HCT116 (cell line): ENCODE measurements around the gene GNAI1. TPM values are rescaled to one million over a fixed set of nuclear protein-coding genes. Genes with fewer than 3 reads are reported as not detected.

ENCODE experiments used
- ATAC-seq: fragments of 200-7000 bp; cut with Tn5 transposase; 2 replicates; pipeline ENCODE4 v1.9.1; 2020; ENCODE audit warnings: mild to moderate bottlenecking, moderate library complexity
- BruUV-seq: library from RNA; stranded (reverse); fragments of 400-500 nt; replicated peaks from 2 replicates; lab custom pipeline; 2021; lab: Mats Ljungman, UMichigan
- CTCF ChIA-PET: fragments of 300-600 bp; sonication (Branson Sonifier 250); formaldehyde crosslinking; loops from one replicate; lab custom pipeline; 2021; ENCODE audit warnings: antibody characterized with exemption; lab: Charles Lee
- POLR2A ChIA-PET: fragments of 300-600, 350-600 bp; sonication (Branson Sonifier 250); formaldehyde crosslinking; loops from one replicate; lab custom pipeline; 2021; ENCODE audit warnings: antibody characterized with exemption; lab: Charles Lee
- RAD21 ChIA-PET, 2 experiments: fragments of 300-600 bp; sonication (Branson Sonifier 250); formaldehyde crosslinking; loops; one replicate each; lab custom pipeline; 2023; ENCODE audit warnings: low total read pairs in 2 of 2; ENCODE audit not compliant: uncharacterized antibody in 2 of 2, unreplicated experiment in 2 of 2, low non-redundant PET in 1 of 2; lab: Charles Lee
- DNase-seq: peaks from one replicate; pipeline ENCODE4 v3.0.0-alpha.2; 2010; ENCODE audit warnings: low read depth, low spot score
- H2AFZ ChIP-seq: fragments of 200-600 bp; shearing (Covaris generic), sonication (generic); 2 replicates; pipeline ENCODE4 v1.6.1; 2017; ENCODE audit warnings: low read depth, mixed run types, mixed read lengths, antibody characterized with exemption, low read length; ENCODE audit not compliant: poor library complexity, severe bottlenecking
- H3K27ac ChIP-seq: 2 replicates; pipeline ENCODE4 v1.5.1; 2012; ENCODE audit warnings: low read depth, low read length
- H3K27me3 ChIP-seq: fragments of 200-600 bp; sonication (generic); 2 replicates; pipeline ENCODE4 v1.6.1; 2016; ENCODE audit warnings: mixed run types, low read length, mixed read lengths; ENCODE audit not compliant: insufficient read depth
- H3K36me3 ChIP-seq, 2 experiments: fragments of 200-500 bp in 1 of 2; fragments of 200-600 bp in 1 of 2; sonication (Bioruptor generic) in 1 of 2; sonication (generic) in 1 of 2; 2 replicates each; pipeline versions ENCODE4 v1.5.1 to v1.6.1; 2014 to 2016; ENCODE audit warnings: low read length in 2 of 2, inconsistent platforms in 1 of 2, mixed read lengths in 1 of 2, mixed run types in 1 of 2; ENCODE audit not compliant: insufficient read depth in 2 of 2, control insufficient read depth in 1 of 2
- H3K4me1 ChIP-seq, 2 experiments: fragments of 200-600 bp in 1 of 2; sonication (generic) in 1 of 2; 2 replicates each; pipeline versions ENCODE4 v1.5.1 to v1.6.1; 2012 to 2017; ENCODE audit warnings: low read length in 2 of 2, inconsistent platforms in 1 of 2, mild to moderate bottlenecking in 1 of 2, mixed read lengths in 1 of 2, mixed run types in 1 of 2, moderate library complexity in 1 of 2; ENCODE audit not compliant: insufficient read depth in 2 of 2, control insufficient read depth in 1 of 2
- H3K4me2 ChIP-seq: fragments of 200-600 bp; sonication (generic); 2 replicates; pipeline ENCODE4 v1.6.1; 2017; ENCODE audit warnings: mixed run types, low read length, mixed read lengths
- H3K4me3 ChIP-seq, 2 experiments: fragments of 200-600 bp in 1 of 2; sonication (generic) in 1 of 2; replicated peaks in 1 of 2; 2 replicates each; pipeline ENCODE4 v1.5.1; 2011 to 2016; ENCODE audit warnings: low read length in 2 of 2, control low read depth in 1 of 2, low read depth in 1 of 2, mild to moderate bottlenecking in 1 of 2, mixed read lengths in 1 of 2, mixed run types in 1 of 2
- H3K79me2 ChIP-seq: fragments of 200-600 bp; sonication (generic); 2 replicates; pipeline ENCODE4 v1.6.1; 2017; ENCODE audit warnings: mild to moderate bottlenecking, mixed run types, low read length, moderate library complexity, mixed read lengths; ENCODE audit not compliant: insufficient read depth
- H3K9ac ChIP-seq: fragments of 200-600 bp; sonication (generic); 2 replicates; pipeline ENCODE4 v1.6.1; 2016; ENCODE audit warnings: low read length, mixed read lengths
- H3K9me2 ChIP-seq: fragments of 200-600 bp; sonication (generic), shearing (Covaris generic); 2 replicates; pipeline ENCODE4 v1.6.1; 2017; ENCODE audit warnings: mixed run types, mild to moderate bottlenecking, moderate library complexity; ENCODE audit not compliant: insufficient read depth
- H3K9me3 ChIP-seq, 2 experiments: fragments of 200-500 bp in 1 of 2; fragments of 200-600 bp in 1 of 2; sonication (Bioruptor generic) in 1 of 2; sonication (generic) in 1 of 2; 2 replicates each; pipeline ENCODE4 v1.6.1; 2014 to 2017; ENCODE audit warnings: low read length in 2 of 2, mixed read lengths in 2 of 2, inconsistent platforms in 1 of 2, low read depth in 1 of 2, mild to moderate bottlenecking in 1 of 2, mixed run types in 1 of 2, moderate library complexity in 1 of 2; ENCODE audit not compliant: control insufficient read depth in 1 of 2, insufficient read depth in 1 of 2
- H4K20me1 ChIP-seq: fragments of 200-600 bp; sonication (generic), shearing (Covaris generic); 2 replicates; pipeline ENCODE4 v1.6.1; 2017; ENCODE audit warnings: mixed run types, mild to moderate bottlenecking, moderate library complexity; ENCODE audit not compliant: insufficient read depth
- CBX3 ChIP-seq: IDR thresholded peaks from 2 replicates; pipeline ENCODE4 v1.6.1; 2012; ENCODE audit warnings: low read depth
- EGR1 ChIP-seq: IDR thresholded peaks from 2 replicates; pipeline ENCODE4 v1.6.1; 2012; ENCODE audit warnings: low read depth
- EZH2 ChIP-seq: fragments of 200-600 bp; sonication (generic); IDR thresholded peaks from 2 replicates; pipeline ENCODE4 v1.6.1; 2017; ENCODE audit warnings: antibody characterized with exemption, mixed run types
- EZH2phosphoT487 ChIP-seq: fragments of 200-600 bp; IDR thresholded peaks from 2 replicates; pipeline ENCODE4 v1.6.1; 2018; ENCODE audit warnings: antibody characterized with exemption, borderline replicate concordance
- FOSL1 ChIP-seq: IDR thresholded peaks from 2 replicates; pipeline ENCODE4 v1.6.1; 2012; ENCODE audit warnings: low read depth
- POLR2AphosphoS5 ChIP-seq: IDR thresholded peaks from 2 replicates; pipeline ENCODE4 v1.6.1; 2011; ENCODE audit warnings: mild to moderate bottlenecking, low read depth, low read length, moderate library complexity
- SP1 ChIP-seq: IDR thresholded peaks from 2 replicates; pipeline ENCODE4 v1.6.1; 2012; ENCODE audit warnings: low read depth
- TCF7L2 ChIP-seq: IDR thresholded peaks from 2 replicates; pipeline ENCODE4 v1.7.0; 2011; ENCODE audit warnings: borderline replicate concordance, inconsistent platforms; ENCODE audit not compliant: insufficient read depth, insufficient read length; ENCODE audit errors: extremely low read depth
- YY1 ChIP-seq: IDR thresholded peaks from 2 replicates; pipeline ENCODE4 v1.6.1; 2011; ENCODE audit warnings: low read length, low read depth, moderate library complexity, mild to moderate bottlenecking; ENCODE audit not compliant: insufficient replicate concordance; ENCODE audit errors: extremely low read depth
- intact Hi-C: fragments of 100-400 bp; cut with micrococcal nuclease; formaldehyde crosslinking; loops from 2 replicates; pipeline ENCODE4 v1.10.0; 2022
- total RNA-seq: library from RNA; stranded (reverse); gene quantifications from one replicate; pipeline ENCODE4 v1.2.1, GENCODE V29; 2021; ENCODE audit not compliant: unreplicated experiment
- TF ChIP-seq, protein P1 (sequence below), 3 experiments: fragments of 200-600 bp in 1 of 3; sonication (generic) in 1 of 3; IDR thresholded peaks in 2 of 3; conservative IDR thresholded peaks in 1 of 3; 2 replicates each; pipeline ENCODE4 v1.5.1; 2012 to 2017; ENCODE audit warnings: low read depth in 2 of 3, low read length in 2 of 3, antibody characterized with exemption in 1 of 3, borderline replicate concordance in 1 of 3, control low read depth in 1 of 3, mild to moderate bottlenecking in 1 of 3, mixed read lengths in 1 of 3, mixed run types in 1 of 3, moderate library complexity in 1 of 3; ENCODE audit not compliant: insufficient read depth in 1 of 3
- TF ChIP-seq, protein P2 (sequence below): IDR thresholded peaks from 2 replicates; pipeline ENCODE4 v1.6.1; 2012; ENCODE audit warnings: low read depth
- TF ChIP-seq, protein P3 (sequence below): IDR thresholded peaks from 2 replicates; pipeline ENCODE4 v1.6.1; 2012

GNAI1 gene
- total RNA-seq, 1 experiment from 2014 or later: 148 TPM

DNA sequence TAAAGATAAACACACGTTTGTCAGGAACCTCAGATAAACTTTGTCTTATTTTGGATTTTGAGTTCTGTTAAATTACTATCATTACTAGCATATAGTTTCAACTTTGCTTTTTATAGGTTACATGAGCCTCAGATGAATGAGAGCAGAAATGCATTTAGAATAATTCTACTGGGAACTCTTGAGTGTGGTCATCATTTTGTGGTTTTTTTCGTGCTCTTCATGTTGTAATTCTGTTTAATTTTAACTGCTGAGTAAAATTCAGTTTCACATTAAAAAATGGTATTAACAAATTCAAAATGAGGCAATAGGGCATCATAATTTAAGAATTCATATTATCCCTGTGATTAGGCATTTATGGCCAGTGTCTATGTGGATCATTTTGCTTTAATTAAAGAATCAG is 72.9 kb downstream of the GNAI1 start:
- POLR2A ChIA-PET: no interaction called here
- Histone ChIP-seq H3K27ac (no peak overlapping the region), H3K9ac (no peak overlapping the region), H3K9me3 (no peaks in the 10 kb centered on the region), H3K4me3 (no peak overlapping the region)
- TF ChIP-seq YY1 (no peak), TCF7L2 (no peak), EZH2 (no peak), FOSL1 (no peak), CBX3 (no peak), POLR2AphosphoS5 (no peak), EZH2phosphoT487 (no peak), SP1 (no peak), EGR1 (no peak)
- TF ChIP-seq, protein P1, sequence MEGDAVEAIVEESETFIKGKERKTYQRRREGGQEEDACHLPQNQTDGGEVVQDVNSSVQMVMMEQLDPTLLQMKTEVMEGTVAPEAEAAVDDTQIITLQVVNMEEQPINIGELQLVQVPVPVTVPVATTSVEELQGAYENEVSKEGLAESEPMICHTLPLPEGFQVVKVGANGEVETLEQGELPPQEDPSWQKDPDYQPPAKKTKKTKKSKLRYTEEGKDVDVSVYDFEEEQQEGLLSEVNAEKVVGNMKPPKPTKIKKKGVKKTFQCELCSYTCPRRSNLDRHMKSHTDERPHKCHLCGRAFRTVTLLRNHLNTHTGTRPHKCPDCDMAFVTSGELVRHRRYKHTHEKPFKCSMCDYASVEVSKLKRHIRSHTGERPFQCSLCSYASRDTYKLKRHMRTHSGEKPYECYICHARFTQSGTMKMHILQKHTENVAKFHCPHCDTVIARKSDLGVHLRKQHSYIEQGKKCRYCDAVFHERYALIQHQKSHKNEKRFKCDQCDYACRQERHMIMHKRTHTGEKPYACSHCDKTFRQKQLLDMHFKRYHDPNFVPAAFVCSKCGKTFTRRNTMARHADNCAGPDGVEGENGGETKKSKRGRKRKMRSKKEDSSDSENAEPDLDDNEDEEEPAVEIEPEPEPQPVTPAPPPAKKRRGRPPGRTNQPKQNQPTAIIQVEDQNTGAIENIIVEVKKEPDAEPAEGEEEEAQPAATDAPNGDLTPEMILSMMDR (IDR thresholded peaks at IDR 0.05 in 2 of 3, conservative IDR thresholded peaks at IDR 0.05 in 1 of 3; ENCODE audit: borderline replicate concordance in 1 of 3, insufficient read depth in 1 of 3, low read depth in 2 of 3, low read length in 2 of 3): no peak
- TF ChIP-seq, protein P2, sequence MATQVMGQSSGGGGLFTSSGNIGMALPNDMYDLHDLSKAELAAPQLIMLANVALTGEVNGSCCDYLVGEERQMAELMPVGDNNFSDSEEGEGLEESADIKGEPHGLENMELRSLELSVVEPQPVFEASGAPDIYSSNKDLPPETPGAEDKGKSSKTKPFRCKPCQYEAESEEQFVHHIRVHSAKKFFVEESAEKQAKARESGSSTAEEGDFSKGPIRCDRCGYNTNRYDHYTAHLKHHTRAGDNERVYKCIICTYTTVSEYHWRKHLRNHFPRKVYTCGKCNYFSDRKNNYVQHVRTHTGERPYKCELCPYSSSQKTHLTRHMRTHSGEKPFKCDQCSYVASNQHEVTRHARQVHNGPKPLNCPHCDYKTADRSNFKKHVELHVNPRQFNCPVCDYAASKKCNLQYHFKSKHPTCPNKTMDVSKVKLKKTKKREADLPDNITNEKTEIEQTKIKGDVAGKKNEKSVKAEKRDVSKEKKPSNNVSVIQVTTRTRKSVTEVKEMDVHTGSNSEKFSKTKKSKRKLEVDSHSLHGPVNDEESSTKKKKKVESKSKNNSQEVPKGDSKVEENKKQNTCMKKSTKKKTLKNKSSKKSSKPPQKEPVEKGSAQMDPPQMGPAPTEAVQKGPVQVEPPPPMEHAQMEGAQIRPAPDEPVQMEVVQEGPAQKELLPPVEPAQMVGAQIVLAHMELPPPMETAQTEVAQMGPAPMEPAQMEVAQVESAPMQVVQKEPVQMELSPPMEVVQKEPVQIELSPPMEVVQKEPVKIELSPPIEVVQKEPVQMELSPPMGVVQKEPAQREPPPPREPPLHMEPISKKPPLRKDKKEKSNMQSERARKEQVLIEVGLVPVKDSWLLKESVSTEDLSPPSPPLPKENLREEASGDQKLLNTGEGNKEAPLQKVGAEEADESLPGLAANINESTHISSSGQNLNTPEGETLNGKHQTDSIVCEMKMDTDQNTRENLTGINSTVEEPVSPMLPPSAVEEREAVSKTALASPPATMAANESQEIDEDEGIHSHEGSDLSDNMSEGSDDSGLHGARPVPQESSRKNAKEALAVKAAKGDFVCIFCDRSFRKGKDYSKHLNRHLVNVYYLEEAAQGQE: no peak
- TF ChIP-seq, protein P3, sequence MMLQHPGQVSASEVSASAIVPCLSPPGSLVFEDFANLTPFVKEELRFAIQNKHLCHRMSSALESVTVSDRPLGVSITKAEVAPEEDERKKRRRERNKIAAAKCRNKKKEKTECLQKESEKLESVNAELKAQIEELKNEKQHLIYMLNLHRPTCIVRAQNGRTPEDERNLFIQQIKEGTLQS: no peak
- TF ChIP-seq, all 23 proteins: peak for 0
- Histone ChIP-seq H2AFZ (no peak overlapping the region), H3K27me3 (no peaks in the 10 kb centered on the region), H3K4me2 (no peak overlapping the region), H4K20me1 (no peaks in the 10 kb centered on the region), H3K79me2 (peaks cover 100% of the 10 kb centered on the region), H3K4me1 (peaks cover 3 to 8% of the 10 kb centered on the region in 2 experiments; a peak in 2 of 4 replicates), H3K9me2 (no peaks in the 10 kb centered on the region), H3K36me3 (peaks cover 33 to 57% of the 10 kb centered on the region in 2 experiments)
- CTCF ChIA-PET: no interaction called here
- RAD21 ChIA-PET: no interaction called here
- DNase-seq: no peak
- no peak for ATAC-seq
- BruUV-seq: no TSS peak
- intact Hi-C loops: no loop called here
